HG03378 (cell line): ENCODE measurements around the gene MAMDC4.
"Not testable (repeated sequence)": the region's sequence is repeated elsewhere in the genome, so short reads cannot be mapped to it uniquely, and the experiment has no call there.

Source experiments
- ATAC-seq: cut with Tn5 transposase; IDR thresholded peaks from one replicate; pipeline ENCODE4 v1.9.1; 2021; ENCODE audit warnings: mild to moderate bottlenecking, moderate library complexity; ENCODE audit not compliant: unreplicated experiment

MAMDC4 gene

GRCh38 chr9:136837856-136838277 lies 14.3 kb upstream of the MAMDC4 start:
- ATAC-seq = not testable (repeated sequence)

- no peak for ATAC-seq
Observed at GRCh38 chr9:136838314-136839228, 13.6 kb upstream of the MAMDC4 start.

GRCh38 chr9:136839229-136840139 lies 12.7 kb upstream of the MAMDC4 start:
- no peak for ATAC-seq

GRCh38 chr9:136840140-136840876 lies 11.8 kb upstream of the MAMDC4 start:
- no peak for ATAC-seq

- no peak for ATAC-seq
Observed at GRCh38 chr9:136840877-136841645, 11.1 kb upstream of the MAMDC4 start.

- not testable (repeated sequence) for ATAC-seq
Observed at GRCh38 chr9:136841646-136842379, 10.3 kb upstream of the MAMDC4 start.

GRCh38 chr9:136842380-136842948 lies 9.7 kb upstream of the MAMDC4 start, which contains the start of gene AJM1:
TSS of gene AJM1 (plus strand) at chr9:136842478. CDS start at chr9:136844415, 1,937 bp downstream.
- peak; percentile 59 for ATAC-seq

GRCh38 chr9:136843159-136843800 lies 8.9 kb upstream of the MAMDC4 start:
- ATAC-seq = not testable (repeated sequence)

GRCh38 chr9:136843801-136844740 lies 8.1 kb upstream of the MAMDC4 start:
- not testable (repeated sequence) for ATAC-seq

- ATAC-seq = no peak
Observed at GRCh38 chr9:136844761-136845464, 7.2 kb upstream of the MAMDC4 start.

- no peak for ATAC-seq
Observed at GRCh38 chr9:136845465-136846260, 6.5 kb upstream of the MAMDC4 start.

- no peak for ATAC-seq
Observed at GRCh38 chr9:136846376-136847087, 5.6 kb upstream of the MAMDC4 start.

GRCh38 chr9:136847088-136847825 lies 4.9 kb upstream of the MAMDC4 start:
- ATAC-seq = no peak

- ATAC-seq = no peak
Observed at GRCh38 chr9:136847826-136848392, 4.2 kb upstream of the MAMDC4 start.
